ENCODE results near the gene CDHR2.
A peak's percentile ranks its signal among the peaks of the same experiment; 100 is the strongest.

Gene CDHR2

GRCh38 chr5:176570044-176570443 lies 20.9 kb downstream of the CDHR2 start:
- TF ChIP-seq ZFX (IDR thresholded peaks at IDR 0.05; ENCODE audit: borderline replicate concordance) (no peak), CTCF (IDR thresholded peaks at IDR 0.05) (peak; percentile 23; the same call in 1 of the 2 replicates)
- H3K27ac ChIP-seq: no peak overlapping the region

GRCh38 chr5:176573564-176574296 lies 24.6 kb downstream of the CDHR2 start:
- no peak overlapping the region for H3K27ac ChIP-seq
- TF ChIP-seq CTCF (IDR thresholded peaks at IDR 0.05) (peak; percentile 89), ZFX (IDR thresholded peaks at IDR 0.05; ENCODE audit: borderline replicate concordance) (no peak)

GRCh38 chr5:176574297-176574591 lies 25.1 kb downstream of the CDHR2 start:
- no peak overlapping the region for H3K27ac ChIP-seq
- peak; percentile 66 for TF ChIP-seq CTCF (IDR thresholded peaks at IDR 0.05)
- no peak for TF ChIP-seq ZFX (IDR thresholded peaks at IDR 0.05; ENCODE audit: borderline replicate concordance)

GRCh38 chr5:176575066-176575465 lies 25.9 kb downstream of the CDHR2 start:
- TF ChIP-seq CTCF (IDR thresholded peaks at IDR 0.05): no peak
- TF ChIP-seq ZFX (IDR thresholded peaks at IDR 0.05; ENCODE audit: borderline replicate concordance): no peak
- no peak overlapping the region for H3K27ac ChIP-seq

GRCh38 chr5:176575488-176576422 lies 26.6 kb downstream of the CDHR2 start:
- no peak overlapping the region for H3K27ac ChIP-seq
- no peak for TF ChIP-seq ZFX (IDR thresholded peaks at IDR 0.05; ENCODE audit: borderline replicate concordance)
- TF ChIP-seq CTCF (IDR thresholded peaks at IDR 0.05): no peak

GRCh38 chr5:176577312-176578176 lies 28.4 kb downstream of the CDHR2 start:
- no peak overlapping the region for H3K27ac ChIP-seq
- no peak for TF ChIP-seq CTCF (IDR thresholded peaks at IDR 0.05)
- TF ChIP-seq ZFX (IDR thresholded peaks at IDR 0.05; ENCODE audit: borderline replicate concordance): no peak
